Measurements from ENCODE around the gene KRAS. TPM values are rescaled to one million over a fixed set of nuclear protein-coding genes. Genes with fewer than 3 reads are reported as not detected.

Gene KRAS
- total RNA-seq, 1 experiment from 2014 or later: 40.0 TPM

- H2AFZ ChIP-seq: no peak overlapping the region
- no TSS peak for BruUV-seq (replicated peaks)
These were observed 7.0 kb upstream of the KRAS start for GRCh38 chr12:25257590-25258324.

GRCh38 chr12:25256826-25257225, 6.1 kb upstream of the KRAS start:
- Histone ChIP-seq H3K27me3 (ENCODE audit: insufficient read depth, low read depth) (no peaks in the 10 kb centered on the region), H3K36me3 (ENCODE audit: low read depth) (no peaks in the 10 kb centered on the region), H4K20me1 (ENCODE audit: insufficient read depth) (no peaks in the 10 kb centered on the region), H3K4me2 (no peak overlapping the region), H3K27ac (no peak overlapping the region), H3K4me3 (no peak overlapping the region), H3K79me2 (ENCODE audit: low read depth) (no peaks in the 10 kb centered on the region), H3K4me1 (replicated peaks; ENCODE audit: insufficient read depth) (peaks cover 5% of the 10 kb centered on the region), H2AFZ (no peak overlapping the region), H3K9me2 (ENCODE audit: insufficient read depth) (no peaks in the 10 kb centered on the region), H3K9me3 (ENCODE audit: insufficient read depth, low read depth) (no peaks in the 10 kb centered on the region), H3F3A (ENCODE audit: insufficient read depth, low read depth) (peaks cover 3% of the 10 kb centered on the region; the same call in 1 of the 2 replicates)
- BruUV-seq (replicated peaks): no TSS peak
- intact Hi-C loops (cut with micrococcal nuclease; ENCODE audit: unreplicated experiment): loop anchor here (10.0 kb wide), 1 partner anchor 838 kb away; no protein-coding TSS in a partner anchor
- DNase-seq: no peak
- TF ChIP-seq CTCF (conservative IDR thresholded peaks at IDR 0.05) (no peak), EZH2 (IDR thresholded peaks at IDR 0.05; ENCODE audit: low read depth) (no peak)
- ChIA-PET POLR2A (ENCODE audit: unreplicated experiment) (no interaction called here), CTCF (no interaction called here)

More at GRCh38 chr12:25257590-25258324, 7.0 kb upstream of the KRAS start:
- ChIA-PET CTCF (no interaction called here), POLR2A (ENCODE audit: unreplicated experiment) (no interaction called here)
- no peaks in the 10 kb centered on the region for H3K27me3 ChIP-seq (ENCODE audit: insufficient read depth, low read depth)
- H3F3A ChIP-seq (ENCODE audit: insufficient read depth, low read depth): no peaks in the 10 kb centered on the region; the same call in 1 of the 2 replicates
- DNase-seq: no peak
- H3K36me3 ChIP-seq (ENCODE audit: low read depth): no peaks in the 10 kb centered on the region
- no peak overlapping the region for H3K4me2 ChIP-seq
- no peaks in the 10 kb centered on the region for H4K20me1 ChIP-seq (ENCODE audit: insufficient read depth)
- no peaks in the 10 kb centered on the region for H3K79me2 ChIP-seq (ENCODE audit: low read depth)
- no peaks in the 10 kb centered on the region for H3K9me3 ChIP-seq (ENCODE audit: insufficient read depth, low read depth)
- TF ChIP-seq CTCF (conservative IDR thresholded peaks at IDR 0.05): no peak
- TF ChIP-seq EZH2 (IDR thresholded peaks at IDR 0.05; ENCODE audit: low read depth): no peak
- H3K4me1 ChIP-seq (replicated peaks; ENCODE audit: insufficient read depth): no peaks in the 10 kb centered on the region
- intact Hi-C loops (cut with micrococcal nuclease; ENCODE audit: unreplicated experiment): loop anchor here (10.0 kb wide), 1 partner anchor 837 kb away; no protein-coding TSS in a partner anchor
- no peak overlapping the region for H3K4me3 ChIP-seq
- no peak overlapping the region for H3K27ac ChIP-seq
- no peaks in the 10 kb centered on the region for H3K9me2 ChIP-seq (ENCODE audit: insufficient read depth)

- no peaks in the 10 kb centered on the region for H3K9me3 ChIP-seq (ENCODE audit: insufficient read depth, low read depth)
- H3K4me1 ChIP-seq (replicated peaks; ENCODE audit: insufficient read depth): peaks cover 8% of the 10 kb centered on the region
- H3K4me3 ChIP-seq: no peak overlapping the region
- H3K4me2 ChIP-seq: no peak overlapping the region
- H3F3A ChIP-seq (ENCODE audit: insufficient read depth, low read depth): peaks cover 9% of the 10 kb centered on the region; the same call in 1 of the 2 replicates
- no peak for DNase-seq
- no peaks in the 10 kb centered on the region for H3K36me3 ChIP-seq (ENCODE audit: low read depth)
- ChIA-PET POLR2A (ENCODE audit: unreplicated experiment) (no interaction called here), CTCF (no interaction called here)
- BruUV-seq (replicated peaks): no TSS peak
- H2AFZ ChIP-seq: no peak overlapping the region
- no peak overlapping the region for H3K27ac ChIP-seq
- no peaks in the 10 kb centered on the region for H3K9me2 ChIP-seq (ENCODE audit: insufficient read depth)
- no peaks in the 10 kb centered on the region for H3K27me3 ChIP-seq (ENCODE audit: insufficient read depth, low read depth)
- no peak for TF ChIP-seq CTCF (conservative IDR thresholded peaks at IDR 0.05)
- TF ChIP-seq EZH2 (IDR thresholded peaks at IDR 0.05; ENCODE audit: low read depth): no peak
- intact Hi-C loops (cut with micrococcal nuclease; ENCODE audit: unreplicated experiment): loop anchor here (10.0 kb wide), 1 partner anchor 839 kb away; no protein-coding TSS in a partner anchor
- no peaks in the 10 kb centered on the region for H3K79me2 ChIP-seq (ENCODE audit: low read depth)
- H4K20me1 ChIP-seq (ENCODE audit: insufficient read depth): no peaks in the 10 kb centered on the region
These were observed 5.3 kb upstream of the KRAS start for GRCh38 chr12:25256005-25256404.

Data from PC-9 (cell line).